ENCODE measurements around the gene ARL16. TPM values are rescaled to one million over a fixed set of nuclear protein-coding genes. Genes with fewer than 3 reads are reported as not detected.
A peak's percentile ranks its signal among the peaks of the same experiment; 100 is the strongest.

The ARL16 gene
- 33.2 TPM for polyA plus RNA-seq

GRCh38 chr17:81683584-81684441 lies at the start of gene ARL16, which contains the start of gene HGS:
Gene ARL16, minus strand, starts transcription at chr17:81683797. Its CDS starts 44 bp downstream, at chr17:81683753.
Gene HGS, plus strand, starts transcription at chr17:81684011. Its CDS starts 56 bp downstream, at chr17:81684067.
- Mint-ChIP-seq H3K9me3 (no peaks in the 10 kb centered on the region), H3K27me3 (no peaks in the 10 kb centered on the region), H3K4me1 (peaks cover 14 to 24% (median 21%) of the 10 kb centered on the region in 3 donors), H3K4me3 (peak within 1 kb of the TSS; percentile 87 to 99 (median 94)), H3K27ac (peak within 1 kb of the TSS; percentile 96 to 97 (median 96)), H3K36me3 (no peaks in the 10 kb centered on the region)

- Mint-ChIP-seq H3K27me3 (peaks cover 6% of the 10 kb centered on the region), H3K36me3 (no peaks in the 10 kb centered on the region), H3K27ac (no peak overlapping the region), H3K9me3 (no peaks in the 10 kb centered on the region), H3K4me1 (peaks cover 0 to 2% (median 0%) of the 10 kb centered on the region in 3 donors), H3K4me3 (peak overlapping the region in 1 of 4 donors; percentile 47)
Observed at GRCh38 chr17:81727324-81728031, 43.9 kb upstream of the ARL16 start.

- H3K4me3 Mint-ChIP-seq: no peak overlapping the region
- no peaks in the 10 kb centered on the region for H3K9me3 Mint-ChIP-seq
- no peaks in the 10 kb centered on the region for H3K36me3 Mint-ChIP-seq
- H3K4me1 Mint-ChIP-seq: peaks cover 0 to 2% (median 0%) of the 10 kb centered on the region in 3 donors
- H3K27me3 Mint-ChIP-seq: peaks cover 7% of the 10 kb centered on the region
- H3K27ac Mint-ChIP-seq: no peak overlapping the region
Observed at GRCh38 chr17:81726004-81726403, 42.4 kb upstream of the ARL16 start.

- Mint-ChIP-seq H3K27ac (no peak overlapping the region), H3K27me3 (peaks cover 7% of the 10 kb centered on the region), H3K9me3 (no peaks in the 10 kb centered on the region), H3K4me1 (peaks cover 0 to 2% (median 0%) of the 10 kb centered on the region in 3 donors), H3K4me3 (no peak overlapping the region), H3K36me3 (no peaks in the 10 kb centered on the region)
Observed at GRCh38 chr17:81725439-81725838, 41.8 kb upstream of the ARL16 start.

- Mint-ChIP-seq H3K4me3 (no peak overlapping the region), H3K4me1 (peaks cover 0 to 2% (median 0%) of the 10 kb centered on the region in 3 donors), H3K27me3 (peaks cover 7% of the 10 kb centered on the region), H3K36me3 (no peaks in the 10 kb centered on the region), H3K27ac (peak overlapping the region in 1 of 3 donors; percentile 31), H3K9me3 (no peaks in the 10 kb centered on the region)
Observed at GRCh38 chr17:81723651-81724209, 40.1 kb upstream of the ARL16 start.

GRCh38 chr17:81722184-81723120 lies 38.9 kb upstream of the ARL16 start:
- Mint-ChIP-seq H3K4me3 (no peak overlapping the region), H3K9me3 (no peaks in the 10 kb centered on the region), H3K36me3 (no peaks in the 10 kb centered on the region), H3K27ac (no peak overlapping the region), H3K27me3 (peaks cover 7% of the 10 kb centered on the region), H3K4me1 (peaks cover 0 to 2% (median 0%) of the 10 kb centered on the region in 3 donors)

GRCh38 chr17:81720267-81721071 lies 36.9 kb upstream of the ARL16 start:
- Mint-ChIP-seq H3K4me1 (no peaks in the 10 kb centered on the region), H3K27ac (no peak overlapping the region), H3K9me3 (no peaks in the 10 kb centered on the region), H3K4me3 (no peak overlapping the region), H3K36me3 (no peaks in the 10 kb centered on the region), H3K27me3 (peaks cover 2% of the 10 kb centered on the region)

GRCh38 chr17:81719410-81720266 lies 36.0 kb upstream of the ARL16 start:
- H3K27me3 Mint-ChIP-seq: peaks cover 2% of the 10 kb centered on the region
- peak overlapping the region in 1 of 3 donors; percentile 68 for H3K27ac Mint-ChIP-seq
- H3K36me3 Mint-ChIP-seq: no peaks in the 10 kb centered on the region
- no peaks in the 10 kb centered on the region for H3K9me3 Mint-ChIP-seq
- H3K4me3 Mint-ChIP-seq: no peak overlapping the region
- no peaks in the 10 kb centered on the region for H3K4me1 Mint-ChIP-seq

- H3K9me3 Mint-ChIP-seq: no peaks in the 10 kb centered on the region
- H3K4me3 Mint-ChIP-seq: no peak overlapping the region
- H3K4me1 Mint-ChIP-seq: peaks cover 0 to 4% (median 2%) of the 10 kb centered on the region in 3 donors
- no peak overlapping the region for H3K27ac Mint-ChIP-seq
- peaks cover 2% of the 10 kb centered on the region for H3K27me3 Mint-ChIP-seq
- no peaks in the 10 kb centered on the region for H3K36me3 Mint-ChIP-seq
Observed at GRCh38 chr17:81717766-81718089, 34.1 kb upstream of the ARL16 start.

- H3K4me3 Mint-ChIP-seq: no peak overlapping the region
- H3K27me3 Mint-ChIP-seq: peaks cover 2% of the 10 kb centered on the region
- H3K4me1 Mint-ChIP-seq: peaks cover 0 to 5% (median 3%) of the 10 kb centered on the region in 3 donors
- no peak overlapping the region for H3K27ac Mint-ChIP-seq
- H3K9me3 Mint-ChIP-seq: no peaks in the 10 kb centered on the region
- no peaks in the 10 kb centered on the region for H3K36me3 Mint-ChIP-seq
Observed at GRCh38 chr17:81717049-81717765, 33.6 kb upstream of the ARL16 start.

- Mint-ChIP-seq H3K9me3 (no peaks in the 10 kb centered on the region), H3K27me3 (no peaks in the 10 kb centered on the region), H3K4me1 (peaks cover 0 to 5% (median 3%) of the 10 kb centered on the region in 3 donors), H3K4me3 (no peak overlapping the region), H3K36me3 (no peaks in the 10 kb centered on the region), H3K27ac (no peak overlapping the region)
Observed at GRCh38 chr17:81716674-81716996, 33.0 kb upstream of the ARL16 start.

GRCh38 chr17:81715872-81716673 lies 32.5 kb upstream of the ARL16 start:
- no peak overlapping the region for H3K4me3 Mint-ChIP-seq
- H3K4me1 Mint-ChIP-seq: peaks cover 0 to 5% (median 3%) of the 10 kb centered on the region in 3 donors
- no peak overlapping the region for H3K27ac Mint-ChIP-seq
- no peaks in the 10 kb centered on the region for H3K9me3 Mint-ChIP-seq
- no peaks in the 10 kb centered on the region for H3K36me3 Mint-ChIP-seq
- no peaks in the 10 kb centered on the region for H3K27me3 Mint-ChIP-seq

Data from IgD-negative memory B cell (primary cell).